NT2/D1 (cell line): ENCODE measurements around the gene MRPL40.

Experiments used
- DNase-seq: peaks from one replicate; pipeline ENCODE4 v3.0.0-alpha.2; 2011; ENCODE audit warnings: low read depth, low spot score
- H3K27me3 ChIP-seq: 2 replicates; pipeline ENCODE4 v1.6.0; 2011; ENCODE audit warnings: mild to moderate bottlenecking; ENCODE audit not compliant: insufficient read length, insufficient read depth
- H3K36me3 ChIP-seq: 2 replicates; pipeline ENCODE4 v1.6.1; 2011; ENCODE audit warnings: mild to moderate bottlenecking, low read length, mixed read lengths; ENCODE audit not compliant: insufficient read depth, insufficient read length
- H3K4me1 ChIP-seq: 2 replicates; pipeline ENCODE4 v1.5.1; 2011; ENCODE audit not compliant: insufficient read depth, insufficient read length
- H3K4me3 ChIP-seq: 2 replicates; pipeline ENCODE4 v1.5.1; 2011; ENCODE audit warnings: low read depth; ENCODE audit not compliant: insufficient read length
- H3K9ac ChIP-seq: 2 replicates; pipeline ENCODE4 v1.6.0; 2011; ENCODE audit warnings: low read depth; ENCODE audit not compliant: insufficient read length
- H3K9me3 ChIP-seq: 2 replicates; pipeline ENCODE4 v1.5.1; 2011; ENCODE audit warnings: mild to moderate bottlenecking, low read length; ENCODE audit not compliant: insufficient read depth
- SUZ12 ChIP-seq: IDR thresholded peaks from 2 replicates; pipeline ENCODE4 v1.6.1; 2011; ENCODE audit not compliant: insufficient read length, insufficient read depth; ENCODE audit errors: extremely low read depth
- YY1 ChIP-seq: IDR thresholded peaks from 2 replicates; pipeline ENCODE4 v1.6.1; 2011; ENCODE audit not compliant: insufficient read length, insufficient read depth
- ZNF274 ChIP-seq: IDR thresholded peaks from 2 replicates; pipeline ENCODE4 v1.6.1; 2011; ENCODE audit warnings: mild to moderate bottlenecking, low read depth, low read length

The MRPL40 gene

DNA sequence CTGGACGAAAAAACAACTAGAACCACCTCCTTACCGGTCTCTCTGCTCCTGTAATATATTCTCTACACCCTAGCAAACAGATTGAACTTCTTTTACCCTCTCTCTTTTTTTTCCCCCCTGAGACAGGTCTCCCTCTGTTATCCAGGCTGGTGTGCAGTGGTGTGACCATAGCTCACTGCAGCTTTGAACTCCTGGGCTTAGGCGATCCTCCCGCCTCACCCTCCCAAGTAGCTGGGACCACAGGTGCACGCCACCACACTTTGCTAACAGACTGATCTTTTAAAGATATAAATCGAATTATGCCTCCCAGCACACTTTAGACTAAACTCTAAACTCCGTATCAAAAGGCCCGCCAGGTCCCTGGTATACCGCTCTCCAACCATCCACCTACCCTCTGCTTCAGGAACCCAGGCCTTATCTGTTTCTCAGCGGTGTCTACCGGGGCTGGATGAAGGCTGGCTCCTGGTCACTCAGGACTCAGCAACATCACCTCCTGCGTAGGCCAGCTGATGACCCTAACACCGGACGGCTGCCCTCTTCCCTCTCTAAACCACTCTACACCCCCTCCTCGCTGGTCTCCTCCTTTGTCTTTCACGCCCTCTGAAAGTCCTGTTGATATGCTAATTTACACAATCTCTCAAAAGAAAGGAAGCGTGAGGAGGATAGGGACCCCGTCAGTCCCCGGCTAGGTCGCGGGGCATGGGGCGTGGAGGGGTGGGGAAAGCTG lies 14.4 kb downstream of the MRPL40 start:
- Histone ChIP-seq H3K4me3 (peak overlapping the region; percentile 54), H3K27me3 (no peaks in the 10 kb centered on the region), H3K9ac (peak overlapping the region; percentile 93), H3K36me3 (peaks cover 60% of the 10 kb centered on the region), H3K9me3 (no peaks in the 10 kb centered on the region), H3K4me1 (peaks cover 5% of the 10 kb centered on the region)
- TF ChIP-seq YY1 (no peak), SUZ12 (no peak), ZNF274 (no peak)
- DNase-seq: no peak

DNA sequence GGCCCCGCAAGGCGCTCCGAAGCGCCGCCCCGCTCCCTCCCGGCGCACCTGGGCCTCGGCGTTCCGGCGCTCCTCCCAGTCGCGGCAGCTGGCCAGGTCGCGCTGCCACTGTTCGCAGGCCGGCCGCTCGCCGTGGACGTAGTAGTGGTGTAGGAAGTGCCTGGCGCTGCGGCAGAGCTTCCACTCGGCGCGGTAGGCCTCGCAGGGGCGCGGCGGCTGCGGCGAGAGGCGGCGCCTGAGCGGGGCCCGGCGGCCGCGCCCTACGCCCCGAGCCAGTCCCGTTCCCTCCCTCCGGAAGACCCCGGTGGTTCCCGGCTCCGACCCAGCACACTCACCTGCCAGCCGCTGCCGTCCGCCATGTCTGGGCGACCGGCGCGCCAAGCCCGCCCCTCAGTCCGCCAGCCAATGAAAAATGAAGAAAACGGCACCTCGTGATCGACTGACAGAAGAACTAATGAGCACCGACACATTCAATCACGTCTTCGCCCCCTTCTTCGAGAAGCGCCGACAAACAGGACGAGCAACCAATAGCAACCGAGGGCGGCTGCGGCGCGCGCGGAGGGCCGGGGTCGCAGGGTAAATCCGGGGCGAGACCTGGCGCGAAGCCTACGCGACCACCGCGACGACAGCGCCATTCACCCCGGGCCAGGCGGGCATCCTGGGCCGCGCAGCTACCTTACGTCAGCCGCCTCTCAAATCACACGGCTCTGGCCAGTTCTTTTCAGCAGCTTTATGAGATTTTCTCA lies 15.2 kb downstream of the MRPL40 start, which contains the start of gene C22orf39:
C22orf39 (minus strand) TSS at position 382 of the 746 bp plus-strand sequence; CDS start at position 359, 23 bp downstream.
- peak within 1 kb of the TSS; percentile 54 for H3K4me3 ChIP-seq
- no peaks in the 10 kb centered on the region for H3K27me3 ChIP-seq
- peaks cover 5% of the 10 kb centered on the region for H3K4me1 ChIP-seq
- no peaks in the 10 kb centered on the region for H3K9me3 ChIP-seq
- peaks cover 60% of the 10 kb centered on the region for H3K36me3 ChIP-seq
- TF ChIP-seq YY1 (peak; percentile 74), ZNF274 (no peak)
- H3K9ac ChIP-seq: peak within 1 kb of the TSS; percentile 93
- peak; percentile 83 for DNase-seq

DNA sequence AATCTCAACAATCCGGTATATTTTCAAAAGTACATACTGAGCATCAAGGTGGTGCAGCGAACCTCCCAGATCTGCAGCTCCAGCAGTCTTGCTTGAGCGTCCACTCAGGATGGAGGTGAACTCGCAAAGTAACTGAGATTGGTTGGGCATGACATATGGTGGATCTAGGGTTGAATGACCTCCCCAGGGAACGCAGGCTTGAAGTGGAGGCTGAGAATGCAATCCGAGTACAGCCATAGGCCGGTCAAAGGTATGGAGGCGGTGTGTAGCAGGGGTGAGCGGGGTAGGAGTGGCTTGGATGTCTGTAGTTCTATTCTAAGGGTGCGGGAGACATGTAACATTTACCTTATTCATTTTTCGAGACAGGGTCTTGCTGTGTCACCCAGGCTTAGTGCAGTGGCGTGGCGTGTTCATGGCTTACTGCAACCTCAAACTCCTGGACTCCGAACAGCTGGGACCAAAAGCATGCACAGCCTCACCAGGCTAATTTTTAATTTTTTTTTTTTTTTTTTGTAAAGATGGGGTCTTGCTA lies 15.8 kb downstream of the MRPL40 start:
- DNase-seq: peak; percentile 15
- no peaks in the 10 kb centered on the region for H3K9me3 ChIP-seq
- peak overlapping the region; percentile 54 for H3K4me3 ChIP-seq
- no peak for TF ChIP-seq ZNF274
- TF ChIP-seq YY1: no peak
- no peak for TF ChIP-seq SUZ12
- peak overlapping the region; percentile 66 for H3K9ac ChIP-seq
- peaks cover 67% of the 10 kb centered on the region for H3K36me3 ChIP-seq
- H3K27me3 ChIP-seq: no peaks in the 10 kb centered on the region
- peaks cover 5% of the 10 kb centered on the region for H3K4me1 ChIP-seq

DNA sequence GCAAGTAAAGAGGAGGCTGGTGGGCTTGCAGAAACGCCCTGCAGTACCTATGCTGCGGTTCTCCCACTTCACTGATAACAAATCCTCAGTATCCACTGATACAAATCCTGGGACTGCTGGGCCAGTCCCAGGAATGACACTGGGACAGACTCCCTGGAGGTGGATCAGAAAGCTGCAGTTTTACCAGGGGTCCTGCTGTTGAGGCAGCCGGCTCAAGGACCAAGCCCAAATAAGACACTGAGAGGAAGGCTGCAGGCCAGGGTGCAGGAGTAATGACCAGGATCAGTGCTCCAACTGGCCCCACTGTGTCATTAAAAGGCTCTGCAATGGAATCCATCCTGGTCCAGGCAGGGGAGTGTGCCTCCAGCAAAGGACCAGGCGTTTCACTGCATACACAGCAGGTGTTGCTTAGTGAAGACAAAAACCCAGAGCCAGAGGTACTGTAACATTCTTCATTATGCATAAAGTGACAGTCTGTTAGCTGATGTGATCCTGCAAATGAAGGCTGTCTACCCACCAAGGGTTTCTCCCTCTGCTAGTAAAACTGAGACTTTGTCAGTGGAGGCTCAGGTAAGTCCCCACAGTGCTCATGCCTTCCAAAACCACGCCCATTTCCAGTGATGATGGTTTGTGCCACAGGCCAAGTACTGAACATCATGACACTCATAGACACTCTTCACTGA lies 16.5 kb downstream of the MRPL40 start:
- Histone ChIP-seq H3K4me3 (peak overlapping the region; percentile 54), H3K4me1 (peaks cover 5% of the 10 kb centered on the region), H3K36me3 (peaks cover 68% of the 10 kb centered on the region), H3K27me3 (no peaks in the 10 kb centered on the region), H3K9me3 (no peaks in the 10 kb centered on the region), H3K9ac (peak overlapping the region; percentile 51)
- no peak for TF ChIP-seq YY1
- TF ChIP-seq SUZ12: no peak
- no peak for TF ChIP-seq ZNF274
- DNase-seq: no peak

- H3K9ac ChIP-seq: no peak overlapping the region
- peaks cover 5% of the 10 kb centered on the region for H3K4me1 ChIP-seq
- H3K36me3 ChIP-seq: peaks cover 68% of the 10 kb centered on the region
- H3K27me3 ChIP-seq: no peaks in the 10 kb centered on the region
- TF ChIP-seq SUZ12 (no peak), YY1 (no peak), ZNF274 (no peak)
- no peak overlapping the region for H3K4me3 ChIP-seq
- no peak for DNase-seq
- H3K9me3 ChIP-seq: no peaks in the 10 kb centered on the region
These were observed 17.1 kb downstream of the MRPL40 start for GRCh38 chr22:19449422-19449767.

DNA sequence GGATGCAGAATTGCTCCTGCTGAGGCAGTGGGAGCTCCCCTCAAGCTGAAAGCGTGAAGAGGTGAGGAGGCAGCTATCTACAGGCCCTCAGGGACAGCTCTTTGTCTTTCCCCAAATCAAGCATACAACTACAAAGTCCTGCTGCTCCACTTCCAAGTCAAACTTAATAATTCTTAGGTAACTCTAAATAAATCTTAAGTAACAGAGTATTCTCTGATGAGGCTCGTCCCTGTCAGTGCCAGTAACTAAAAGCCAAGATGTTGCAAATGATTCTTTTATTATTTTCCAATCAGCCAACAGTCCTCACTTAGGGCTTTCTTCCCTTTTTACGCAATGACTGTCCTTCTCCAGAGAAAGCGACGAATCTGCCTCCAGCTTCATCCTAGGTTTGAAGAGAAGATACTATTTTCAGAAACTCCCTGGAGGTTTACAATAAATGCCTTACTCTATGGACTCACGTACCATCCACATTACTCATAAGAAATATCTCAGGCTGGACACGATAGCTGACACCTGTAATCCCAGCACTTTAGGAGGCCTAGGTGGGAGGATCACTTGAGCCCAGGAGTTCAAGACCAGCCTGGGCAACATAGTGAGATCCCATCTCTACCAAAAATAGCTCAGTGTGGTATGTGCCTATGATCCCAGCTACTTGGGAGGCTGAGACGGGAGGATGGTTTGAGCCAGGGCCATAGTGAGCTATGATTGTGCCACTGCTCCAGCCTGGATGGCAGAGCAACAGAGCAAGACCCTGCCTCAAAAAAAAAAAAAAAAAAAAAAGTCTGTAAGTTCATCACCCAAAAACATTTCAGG lies 18.2 kb downstream of the MRPL40 start:
- Histone ChIP-seq H3K27me3 (no peaks in the 10 kb centered on the region), H3K9ac (no peak overlapping the region), H3K4me1 (peaks cover 5% of the 10 kb centered on the region), H3K9me3 (no peaks in the 10 kb centered on the region), H3K36me3 (peaks cover 69% of the 10 kb centered on the region), H3K4me3 (no peak overlapping the region)
- TF ChIP-seq YY1: no peak
- no peak for TF ChIP-seq ZNF274
- no peak for TF ChIP-seq SUZ12
- no peak for DNase-seq
